Panc1 (cell line): Measurements from ENCODE around the gene RALB. TPM values are rescaled to one million over a fixed set of nuclear protein-coding genes. Genes with fewer than 3 reads are reported as not detected.

ENCODE experiments used
- ATAC-seq: fragments of 200-7000 bp; cut with Tn5 transposase; 2 replicates; pipeline ENCODE4 v1.9.1; 2020; ENCODE audit warnings: mild to moderate bottlenecking, moderate library complexity
- BruUV-seq: library from RNA; stranded (reverse); fragments of 400-500 nt; replicated peaks from 2 replicates; lab custom pipeline; 2021; lab: Mats Ljungman, UMichigan
- CTCF ChIA-PET: fragments of 300-600 bp; sonication (Branson Sonifier 250); formaldehyde crosslinking; loops from one replicate; lab custom pipeline; 2022; ENCODE audit warnings: antibody characterized with exemption; lab: Charles Lee
- POLR2A ChIA-PET: fragments of 300-600 bp; sonication (Branson Sonifier 250); formaldehyde crosslinking; loops from one replicate; lab custom pipeline; 2022; ENCODE audit warnings: antibody characterized with exemption; lab: Charles Lee
- DNase-seq: peaks from one replicate; pipeline ENCODE4 v3.0.0-alpha.2; 2010; ENCODE audit warnings: low read depth, low spot score
- H3K27ac ChIP-seq: 2 replicates; pipeline ENCODE4 v1.5.1; 2011; ENCODE audit warnings: mild to moderate bottlenecking, low read length, inconsistent platforms
- H3K27me3 ChIP-seq: fragments of 200-500 bp; sonication (Bioruptor generic); 2 replicates; pipeline ENCODE4 v1.6.0; 2014; ENCODE audit warnings: low read length, inconsistent platforms; ENCODE audit not compliant: control insufficient read depth, insufficient read depth
- H3K36me3 ChIP-seq: fragments of 200-500 bp; sonication (Bioruptor generic); 2 replicates; pipeline ENCODE4 v1.5.1; 2014; ENCODE audit warnings: inconsistent platforms, mild to moderate bottlenecking, low read length, moderate library complexity; ENCODE audit not compliant: control insufficient read depth, insufficient read depth
- H3K4me1 ChIP-seq: 2 replicates; pipeline ENCODE4 v1.5.1; 2011; ENCODE audit warnings: inconsistent platforms, mild to moderate bottlenecking, low read length, moderate library complexity; ENCODE audit not compliant: control insufficient read depth, insufficient read depth
- H3K4me3 ChIP-seq, 2 experiments: 2 replicates each; pipeline ENCODE4 v1.5.1; 2011 to 2012; ENCODE audit warnings: low read depth in 2 of 2, low read length in 2 of 2, mild to moderate bottlenecking in 2 of 2, inconsistent platforms in 1 of 2, moderate library complexity in 1 of 2
- H3K9me3 ChIP-seq: fragments of 200-500 bp; sonication (Bioruptor generic); 2 replicates; pipeline ENCODE4 v1.5.1; 2014; ENCODE audit warnings: low read depth, mild to moderate bottlenecking, inconsistent platforms, low read length, moderate library complexity; ENCODE audit not compliant: control insufficient read depth, insufficient read depth
- POLR2AphosphoS5 ChIP-seq: IDR thresholded peaks from 2 replicates; pipeline ENCODE4 v1.6.1; 2012; ENCODE audit warnings: mild to moderate bottlenecking, low read depth, low read length, moderate library complexity
- SIN3A ChIP-seq: IDR thresholded peaks from 2 replicates; pipeline ENCODE4 v1.6.1; 2012; ENCODE audit warnings: low read depth, mild to moderate bottlenecking, low read length, moderate library complexity, borderline replicate concordance; ENCODE audit not compliant: insufficient read depth
- TCF7L2 ChIP-seq: IDR thresholded peaks from 2 replicates; pipeline ENCODE4 v1.6.1; 2011; ENCODE audit warnings: mild to moderate bottlenecking, low read depth, low read length, inconsistent platforms
- in situ Hi-C: cut with HindIII; loops from 2 replicates; pipeline ENCODE4 v1.10.0; 2016; ENCODE audit warnings: low sequenced_read_pairs, low pct_unique_long_range_greater_than_20kb
- intact Hi-C: fragments of 100-400 bp; cut with micrococcal nuclease; formaldehyde crosslinking; loops from one replicate; pipeline ENCODE4 v1.10.0; 2022; ENCODE audit not compliant: unreplicated experiment
- total RNA-seq: library from RNA; stranded (reverse); gene quantifications from one replicate; pipeline ENCODE4 v1.2.1, GENCODE V29; 2021; ENCODE audit not compliant: unreplicated experiment
- TF ChIP-seq, protein P1 (sequence below), 2 experiments: IDR thresholded peaks; 2 replicates each; pipeline ENCODE4 v1.6.1; 2011 to 2012; ENCODE audit warnings: low read depth in 2 of 2, control low read depth in 1 of 2, low read length in 1 of 2, mild to moderate bottlenecking in 1 of 2, moderate library complexity in 1 of 2; ENCODE audit not compliant: insufficient read depth in 1 of 2
- TF ChIP-seq, protein P2 (sequence below): fragments of 450-650 bp; IDR thresholded peaks from 2 replicates; pipeline ENCODE4 v1.5.1; 2017; ENCODE audit warnings: mild to moderate bottlenecking

The RALB gene
- total RNA-seq, 1 experiment from 2014 or later = 47.8 TPM

DNA sequence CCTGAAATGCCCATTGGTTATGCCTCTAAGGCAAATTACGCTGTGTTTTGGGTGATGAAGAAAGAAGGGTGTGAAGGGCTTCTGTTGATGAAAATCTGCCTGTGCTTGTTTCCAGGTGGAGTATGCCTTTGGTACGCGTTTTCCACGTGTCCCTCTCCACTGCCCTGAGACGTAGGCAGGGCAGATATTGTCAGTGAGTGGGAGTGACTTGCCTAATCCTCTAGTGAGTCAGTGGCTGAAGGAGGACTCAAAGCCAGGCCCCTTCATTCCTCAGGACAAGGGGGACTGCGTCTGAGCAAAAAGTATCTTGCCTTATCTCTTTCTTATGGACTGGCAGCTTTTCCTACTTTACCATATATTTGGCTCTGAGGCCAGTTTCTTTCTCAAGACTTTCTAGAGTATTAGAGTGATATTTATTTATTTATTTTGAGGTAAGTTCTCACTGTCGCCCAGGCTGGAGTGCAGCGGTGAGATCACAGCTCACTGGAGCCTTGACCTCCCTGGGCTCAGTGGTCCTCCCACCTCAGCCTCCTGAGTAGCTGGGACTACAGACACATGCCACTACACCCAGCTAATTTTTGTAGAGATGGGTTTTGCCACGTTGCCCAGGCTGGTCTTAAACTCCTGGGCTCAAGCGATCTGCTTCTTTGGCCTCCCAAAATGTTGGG, 10.2 kb downstream of the RALB start:
- CTCF ChIA-PET = no interaction called here
- Histone ChIP-seq H3K9me3 (no peaks in the 10 kb centered on the region), H3K27ac (no peak overlapping the region), H3K27me3 (no peaks in the 10 kb centered on the region), H3K4me3 (no peak overlapping the region), H3K36me3 (no peaks in the 10 kb centered on the region), H3K4me1 (no peaks in the 10 kb centered on the region)
- in situ Hi-C loops = no loop called here
- intact Hi-C loops = no loop called here
- POLR2A ChIA-PET = no interaction called here
- BruUV-seq = no TSS peak
- DNase-seq (no peak), ATAC-seq (peak; percentile 60; the same call in 1 of the 2 replicates)
- TF ChIP-seq, protein P1, sequence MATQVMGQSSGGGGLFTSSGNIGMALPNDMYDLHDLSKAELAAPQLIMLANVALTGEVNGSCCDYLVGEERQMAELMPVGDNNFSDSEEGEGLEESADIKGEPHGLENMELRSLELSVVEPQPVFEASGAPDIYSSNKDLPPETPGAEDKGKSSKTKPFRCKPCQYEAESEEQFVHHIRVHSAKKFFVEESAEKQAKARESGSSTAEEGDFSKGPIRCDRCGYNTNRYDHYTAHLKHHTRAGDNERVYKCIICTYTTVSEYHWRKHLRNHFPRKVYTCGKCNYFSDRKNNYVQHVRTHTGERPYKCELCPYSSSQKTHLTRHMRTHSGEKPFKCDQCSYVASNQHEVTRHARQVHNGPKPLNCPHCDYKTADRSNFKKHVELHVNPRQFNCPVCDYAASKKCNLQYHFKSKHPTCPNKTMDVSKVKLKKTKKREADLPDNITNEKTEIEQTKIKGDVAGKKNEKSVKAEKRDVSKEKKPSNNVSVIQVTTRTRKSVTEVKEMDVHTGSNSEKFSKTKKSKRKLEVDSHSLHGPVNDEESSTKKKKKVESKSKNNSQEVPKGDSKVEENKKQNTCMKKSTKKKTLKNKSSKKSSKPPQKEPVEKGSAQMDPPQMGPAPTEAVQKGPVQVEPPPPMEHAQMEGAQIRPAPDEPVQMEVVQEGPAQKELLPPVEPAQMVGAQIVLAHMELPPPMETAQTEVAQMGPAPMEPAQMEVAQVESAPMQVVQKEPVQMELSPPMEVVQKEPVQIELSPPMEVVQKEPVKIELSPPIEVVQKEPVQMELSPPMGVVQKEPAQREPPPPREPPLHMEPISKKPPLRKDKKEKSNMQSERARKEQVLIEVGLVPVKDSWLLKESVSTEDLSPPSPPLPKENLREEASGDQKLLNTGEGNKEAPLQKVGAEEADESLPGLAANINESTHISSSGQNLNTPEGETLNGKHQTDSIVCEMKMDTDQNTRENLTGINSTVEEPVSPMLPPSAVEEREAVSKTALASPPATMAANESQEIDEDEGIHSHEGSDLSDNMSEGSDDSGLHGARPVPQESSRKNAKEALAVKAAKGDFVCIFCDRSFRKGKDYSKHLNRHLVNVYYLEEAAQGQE (IDR thresholded peaks at IDR 0.05; ENCODE audit: insufficient read depth in 1 of 2, low read depth in 2 of 2, low read length in 1 of 2) = no peak
- TF ChIP-seq TCF7L2 = no peak
- TF ChIP-seq, protein P2, sequence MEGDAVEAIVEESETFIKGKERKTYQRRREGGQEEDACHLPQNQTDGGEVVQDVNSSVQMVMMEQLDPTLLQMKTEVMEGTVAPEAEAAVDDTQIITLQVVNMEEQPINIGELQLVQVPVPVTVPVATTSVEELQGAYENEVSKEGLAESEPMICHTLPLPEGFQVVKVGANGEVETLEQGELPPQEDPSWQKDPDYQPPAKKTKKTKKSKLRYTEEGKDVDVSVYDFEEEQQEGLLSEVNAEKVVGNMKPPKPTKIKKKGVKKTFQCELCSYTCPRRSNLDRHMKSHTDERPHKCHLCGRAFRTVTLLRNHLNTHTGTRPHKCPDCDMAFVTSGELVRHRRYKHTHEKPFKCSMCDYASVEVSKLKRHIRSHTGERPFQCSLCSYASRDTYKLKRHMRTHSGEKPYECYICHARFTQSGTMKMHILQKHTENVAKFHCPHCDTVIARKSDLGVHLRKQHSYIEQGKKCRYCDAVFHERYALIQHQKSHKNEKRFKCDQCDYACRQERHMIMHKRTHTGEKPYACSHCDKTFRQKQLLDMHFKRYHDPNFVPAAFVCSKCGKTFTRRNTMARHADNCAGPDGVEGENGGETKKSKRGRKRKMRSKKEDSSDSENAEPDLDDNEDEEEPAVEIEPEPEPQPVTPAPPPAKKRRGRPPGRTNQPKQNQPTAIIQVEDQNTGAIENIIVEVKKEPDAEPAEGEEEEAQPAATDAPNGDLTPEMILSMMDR = no peak
- TF ChIP-seq SIN3A = no peak
- TF ChIP-seq POLR2AphosphoS5 = no peak

DNA sequence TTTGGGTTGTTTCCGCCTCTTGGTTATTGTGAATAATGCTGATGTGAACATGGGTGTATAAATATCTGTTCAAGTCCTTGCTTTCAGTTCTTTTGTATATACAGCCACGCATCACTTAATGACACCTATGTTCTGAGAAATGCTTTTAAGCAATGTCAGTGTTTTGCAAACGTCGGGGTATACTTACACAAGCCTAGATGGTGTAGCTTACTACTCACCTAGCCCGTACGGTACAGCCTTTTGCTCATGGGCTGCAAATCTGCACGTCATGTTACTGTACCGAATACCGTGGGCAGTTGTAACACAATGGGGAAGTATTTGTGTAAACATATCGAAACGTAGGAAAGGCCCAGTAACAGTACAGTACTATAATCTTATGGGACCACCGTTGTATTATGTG, 12.4 kb downstream of the RALB start:
- no peak for ATAC-seq
- H3K4me3 ChIP-seq = no peak overlapping the region
- H3K4me1 ChIP-seq = no peaks in the 10 kb centered on the region
- no TSS peak for BruUV-seq
- TF ChIP-seq TCF7L2 (no peak), POLR2AphosphoS5 (no peak), SIN3A (no peak)
- TF ChIP-seq, protein P2 = no peak
- TF ChIP-seq, protein P1 (IDR thresholded peaks at IDR 0.05; ENCODE audit: insufficient read depth in 1 of 2, low read depth in 2 of 2, low read length in 1 of 2) = no peak
- intact Hi-C loops (no loop called here), in situ Hi-C loops (no loop called here)
- H3K9me3 ChIP-seq = no peaks in the 10 kb centered on the region
- no peak for DNase-seq
- no peaks in the 10 kb centered on the region for H3K27me3 ChIP-seq
- H3K36me3 ChIP-seq = no peaks in the 10 kb centered on the region
- ChIA-PET CTCF (no interaction called here), POLR2A (no interaction called here)
- H3K27ac ChIP-seq = no peak overlapping the region
